ENCODE results near the gene PDCD1.

DNA sequence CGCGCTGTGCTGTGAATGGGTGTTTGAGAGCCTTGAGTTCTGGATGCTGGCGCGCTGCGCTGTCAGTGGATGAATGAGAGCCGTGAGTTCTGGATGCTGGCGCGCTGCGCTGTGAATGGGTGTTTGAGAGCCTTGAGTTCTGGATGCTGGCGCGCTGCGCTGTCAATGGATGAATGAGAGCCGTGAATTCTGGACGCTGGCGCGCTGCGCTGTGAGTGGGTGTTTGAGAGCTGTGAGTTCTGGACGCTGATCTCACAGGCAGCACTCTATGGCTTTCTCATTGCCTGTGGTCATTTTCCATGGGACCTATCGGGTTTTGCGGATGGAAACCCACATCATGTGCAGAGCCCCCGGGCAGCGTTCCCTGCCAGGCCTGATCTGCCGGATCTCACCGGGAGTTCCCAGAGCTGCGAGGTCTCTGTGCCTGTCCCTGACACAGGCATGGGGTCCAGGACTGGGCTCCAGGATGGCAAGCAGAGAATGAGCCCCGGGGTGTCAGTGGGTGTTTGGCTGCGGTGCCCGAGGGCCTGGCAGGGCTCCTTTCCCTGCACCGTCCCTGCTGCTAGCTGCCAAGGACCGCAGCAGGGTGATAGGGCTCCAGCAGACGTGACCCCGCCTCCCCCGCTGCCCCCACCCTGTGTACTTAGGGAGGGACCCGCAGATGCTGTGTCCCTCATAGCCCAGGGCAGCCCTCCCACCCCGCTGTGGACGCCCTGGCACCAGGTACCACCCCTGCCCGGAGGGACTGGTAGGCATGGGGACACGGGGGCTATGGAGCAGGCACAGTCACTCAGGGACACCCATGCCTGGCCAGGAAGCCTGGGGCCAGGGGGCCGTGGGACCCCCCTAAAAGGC lies 9.7 kb downstream of the PDCD1 start:
- no peak for TF ChIP-seq EP300 (IDR thresholded peaks at IDR 0.05; ENCODE audit: borderline replicate concordance in 1 of 2, low read depth in 2 of 2, low read length in 2 of 2)
- TF ChIP-seq SIRT6 (IDR thresholded peaks at IDR 0.05; ENCODE audit: low read length) = no peak
- TF ChIP-seq CTCF (IDR thresholded peaks at IDR 0.05; ENCODE audit: control extremely low read depth in 1 of 3, insufficient read depth in 1 of 3, low read depth in 1 of 3, low read length in 3 of 3) = no peak
- no peak for TF ChIP-seq TAF1 (IDR thresholded peaks at IDR 0.05; ENCODE audit: low read depth, low read length)
- no peak for TF ChIP-seq CEBPB (IDR thresholded peaks at IDR 0.05; ENCODE audit: low read depth, low read length)
- TF ChIP-seq CHD1 (IDR thresholded peaks at IDR 0.05; ENCODE audit: low read depth, low read length) = no peak
- TF ChIP-seq EZH2 (IDR thresholded peaks at IDR 0.05; ENCODE audit: low read depth, low read length, severe bottlenecking) = no peak
- TF ChIP-seq USF2 (IDR thresholded peaks at IDR 0.05; ENCODE audit: low read length) = no peak
- no peak for TF ChIP-seq BCL11A (IDR thresholded peaks at IDR 0.05; ENCODE audit: low read depth in 2 of 2, low read length in 2 of 2)
- TF ChIP-seq, protein P1, sequence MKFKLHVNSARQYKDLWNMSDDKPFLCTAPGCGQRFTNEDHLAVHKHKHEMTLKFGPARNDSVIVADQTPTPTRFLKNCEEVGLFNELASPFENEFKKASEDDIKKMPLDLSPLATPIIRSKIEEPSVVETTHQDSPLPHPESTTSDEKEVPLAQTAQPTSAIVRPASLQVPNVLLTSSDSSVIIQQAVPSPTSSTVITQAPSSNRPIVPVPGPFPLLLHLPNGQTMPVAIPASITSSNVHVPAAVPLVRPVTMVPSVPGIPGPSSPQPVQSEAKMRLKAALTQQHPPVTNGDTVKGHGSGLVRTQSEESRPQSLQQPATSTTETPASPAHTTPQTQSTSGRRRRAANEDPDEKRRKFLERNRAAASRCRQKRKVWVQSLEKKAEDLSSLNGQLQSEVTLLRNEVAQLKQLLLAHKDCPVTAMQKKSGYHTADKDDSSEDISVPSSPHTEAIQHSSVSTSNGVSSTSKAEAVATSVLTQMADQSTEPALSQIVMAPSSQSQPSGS (IDR thresholded peaks at IDR 0.05; ENCODE audit: low read length) = no peak
- no peak for TF ChIP-seq POLR2AphosphoS5 (IDR thresholded peaks at IDR 0.05; ENCODE audit: low read depth, low read length)
- no peak for TF ChIP-seq POLR2A (IDR thresholded peaks at IDR 0.05; ENCODE audit: control extremely low read depth in 1 of 2, low read depth in 2 of 2, low read length in 2 of 2)

Measured in H1 (cell line).